GM21360 (cell line): ENCODE measurements around the gene EFCAB12.
A peak's percentile ranks its signal among the peaks of the same experiment; 100 is the strongest.
"Not testable (repeated sequence)": the region's sequence is repeated elsewhere in the genome, so short reads cannot be mapped to it uniquely, and the experiment has no call there.

Source experiments
- ATAC-seq: cut with Tn5 transposase; IDR thresholded peaks from one replicate; pipeline ENCODE4 v1.9.1; 2021; ENCODE audit warnings: mild to moderate bottlenecking, moderate library complexity; ENCODE audit not compliant: unreplicated experiment

Gene EFCAB12

DNA sequence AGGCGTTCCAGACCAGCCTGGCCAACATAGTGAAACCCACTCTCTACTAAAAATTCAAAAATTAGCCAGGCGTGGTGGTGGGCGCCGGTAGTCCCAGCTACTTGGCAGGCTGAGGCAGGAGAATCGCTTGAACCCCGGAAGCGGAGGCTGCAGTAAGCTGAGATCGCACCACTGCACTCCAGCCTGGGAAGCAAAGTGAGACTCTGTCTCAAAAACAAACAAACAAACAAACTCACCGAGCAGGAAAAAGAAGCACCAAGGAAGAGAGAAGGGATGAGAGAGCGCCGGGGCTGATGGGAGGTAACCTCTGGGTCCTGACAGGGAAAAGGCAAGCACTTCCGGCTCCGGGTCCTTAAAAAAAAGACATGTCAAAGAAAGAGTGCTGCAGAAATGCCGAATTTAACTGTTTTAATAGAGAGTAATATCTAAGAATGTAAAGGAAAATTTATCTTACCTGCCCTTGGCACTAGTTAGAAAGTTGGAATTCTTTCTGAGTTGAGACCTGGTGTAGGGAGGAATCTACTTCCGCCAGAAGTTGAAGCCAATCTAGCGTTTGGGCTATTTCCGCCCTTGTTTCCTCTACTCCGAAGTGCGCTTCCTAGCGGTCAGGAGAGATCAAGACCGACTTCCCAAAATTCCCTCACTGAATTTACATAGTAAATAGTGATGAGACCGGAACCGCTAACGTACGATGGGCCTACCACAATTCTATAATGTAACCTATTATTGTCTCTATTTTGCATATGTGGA is 29.1 kb downstream of the EFCAB12 start:
- peak; percentile 69 for ATAC-seq

DNA sequence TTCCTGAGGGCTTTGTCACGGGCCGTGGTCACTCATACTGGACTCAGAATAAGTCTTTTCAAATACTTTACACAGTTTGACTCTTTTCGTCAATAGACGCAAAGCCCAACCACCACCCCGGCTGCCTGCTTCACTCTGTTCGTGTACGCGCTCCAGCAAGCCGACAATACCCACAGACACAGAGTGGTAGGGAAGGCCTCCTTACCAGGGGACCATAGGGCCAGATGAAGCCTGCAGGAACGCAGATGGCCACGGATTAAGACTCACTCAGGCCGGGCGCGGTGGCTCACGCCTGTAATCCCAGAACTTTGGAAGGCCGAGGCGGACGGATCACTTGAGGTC is 29.7 kb downstream of the EFCAB12 start:
- no peak for ATAC-seq

GRCh38 chr3:129393760-129394564 is 34.5 kb downstream of the EFCAB12 start:
- not testable (repeated sequence) for ATAC-seq

DNA sequence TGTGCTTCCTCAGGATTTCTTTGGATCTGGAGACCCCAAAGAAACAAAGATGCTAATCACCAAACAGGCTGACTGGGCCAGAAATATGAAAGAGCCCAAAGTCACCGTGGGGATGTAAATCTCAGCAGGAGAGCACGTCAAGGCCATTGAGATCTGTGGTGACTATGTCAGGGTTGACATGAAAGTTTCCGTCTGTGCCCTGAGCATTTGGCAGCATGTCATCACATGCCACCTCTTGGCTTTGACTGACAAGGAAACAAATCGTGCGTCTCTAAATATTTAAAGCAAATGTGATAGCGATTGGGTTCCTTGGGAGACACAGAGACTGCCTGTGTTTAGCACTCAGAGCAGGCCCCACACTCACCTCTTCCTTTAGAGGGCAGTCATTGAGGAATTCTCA is 35.2 kb downstream of the EFCAB12 start:
- ATAC-seq = no peak

DNA sequence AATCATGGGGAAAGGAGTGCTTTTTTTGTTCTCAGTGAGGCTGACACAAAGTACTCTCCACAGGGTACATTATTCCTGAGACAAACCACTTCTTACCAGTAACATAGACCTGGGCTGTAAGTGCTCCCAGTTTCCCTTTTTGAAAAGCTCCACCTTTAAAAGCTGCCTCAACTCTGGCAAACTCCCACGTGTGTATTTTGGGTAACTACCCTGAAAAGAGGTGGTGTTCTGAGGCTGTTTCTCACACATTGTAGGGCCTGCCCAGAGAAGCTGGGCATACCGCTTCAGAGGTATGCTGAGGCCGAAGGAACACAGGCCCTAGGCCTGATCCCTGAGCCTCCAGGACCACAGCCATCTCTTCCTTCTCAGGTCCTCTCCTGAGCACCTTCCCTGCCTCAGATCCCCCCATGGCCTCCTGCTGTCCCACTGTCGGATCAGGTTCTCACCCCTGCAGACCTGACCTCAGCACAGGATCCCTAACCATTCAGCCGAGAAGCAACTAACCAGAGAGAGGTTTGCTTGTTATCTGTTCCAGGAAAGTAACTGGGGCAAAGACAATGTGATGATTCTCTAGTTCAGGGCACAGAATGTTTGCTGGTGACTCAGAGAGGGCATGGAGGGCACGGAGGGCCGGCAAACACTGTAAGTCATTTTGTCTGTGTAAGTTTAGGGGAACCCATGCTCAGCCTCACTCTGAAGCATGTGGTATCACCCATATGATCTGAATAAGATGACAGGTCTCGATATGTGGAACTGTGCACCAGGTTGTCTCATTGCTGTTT is 36.1 kb downstream of the EFCAB12 start:
- not testable (repeated sequence) for ATAC-seq

DNA sequence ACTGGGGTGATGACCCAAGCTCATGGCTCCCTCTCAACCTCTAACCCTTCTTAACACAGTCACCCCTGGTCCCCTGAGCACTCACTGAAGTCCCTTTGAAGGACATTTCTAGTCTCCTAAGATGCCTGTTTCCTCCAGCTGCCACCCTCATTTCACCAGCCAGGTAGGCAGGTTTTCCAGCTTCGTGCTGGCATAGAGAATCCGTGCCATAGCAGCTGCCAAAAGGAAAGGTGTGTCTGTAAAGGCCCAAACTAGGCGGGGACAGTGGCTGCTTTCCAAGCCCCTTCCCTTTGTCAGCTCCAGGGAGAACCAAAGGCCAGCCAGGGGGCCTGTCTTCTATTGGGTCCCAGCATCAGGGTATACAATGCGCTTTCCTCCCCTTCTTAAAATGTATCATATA is 36.9 kb downstream of the EFCAB12 start:
- not testable (repeated sequence) for ATAC-seq

DNA sequence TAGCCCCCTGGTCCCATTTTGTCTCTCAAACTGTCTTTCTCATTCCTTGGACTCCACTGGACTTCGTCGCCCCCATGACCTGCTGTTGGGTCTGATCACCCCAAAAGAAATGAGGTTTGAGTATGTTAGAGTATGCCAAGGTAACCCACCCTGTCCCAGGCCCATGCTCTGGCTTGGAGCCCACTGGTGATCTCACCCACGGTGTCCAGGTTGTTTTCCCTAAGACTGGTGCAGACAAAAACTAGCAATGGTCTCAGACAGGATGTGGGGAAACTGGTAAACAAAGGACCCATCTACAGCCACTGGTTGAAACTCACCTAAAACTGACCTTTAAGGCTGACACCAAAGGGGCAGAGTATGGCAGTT is 38.9 kb downstream of the EFCAB12 start:
- ATAC-seq = no peak

- ATAC-seq = not testable (repeated sequence)
These were observed 39.5 kb downstream of the EFCAB12 start for GRCh38 chr3:129388791-129389571.

DNA sequence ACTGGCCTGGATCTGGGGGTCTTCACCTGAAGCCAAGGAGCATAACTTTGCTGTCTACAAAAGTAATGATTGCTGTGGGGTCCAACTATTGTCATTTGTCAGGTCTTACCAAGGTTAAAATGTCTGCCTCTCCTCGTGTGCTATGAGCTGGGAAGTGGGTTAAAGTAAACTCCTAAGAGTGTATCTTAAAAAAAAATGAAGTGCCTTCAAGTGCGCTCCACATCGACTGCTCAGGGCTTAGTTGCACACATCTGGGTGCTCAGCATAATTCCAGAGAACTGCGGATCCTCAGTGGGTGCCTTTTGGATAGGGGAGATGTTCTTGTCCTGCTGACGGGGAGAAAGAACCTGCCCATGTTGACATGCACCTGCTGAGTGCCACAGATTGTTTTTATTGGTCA is 40.9 kb downstream of the EFCAB12 start:
- no peak for ATAC-seq

DNA sequence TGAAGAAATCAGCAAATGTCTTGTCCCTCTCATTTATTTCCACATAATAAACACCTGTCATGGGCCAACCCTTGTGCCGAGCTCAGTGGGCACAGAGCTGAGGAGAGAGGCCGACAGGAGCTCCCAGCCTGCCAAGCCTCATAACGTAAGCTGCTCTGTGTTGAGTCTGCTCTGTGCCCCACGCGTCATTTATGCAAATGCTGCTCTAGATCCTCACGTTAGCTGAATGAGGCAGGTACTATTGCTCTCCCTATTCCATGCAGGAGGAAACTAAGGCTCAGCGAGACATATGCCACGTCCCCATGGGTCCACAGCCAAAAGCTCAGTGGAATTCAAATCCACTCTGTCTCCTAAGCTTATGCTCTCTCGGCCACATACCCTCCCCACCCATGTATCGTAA is 41.5 kb downstream of the EFCAB12 start:
- ATAC-seq = no peak

GRCh38 chr3:129385507-129385906 is 42.9 kb downstream of the EFCAB12 start:
- not testable (repeated sequence) for ATAC-seq

- ATAC-seq = no peak
These were observed 43.7 kb downstream of the EFCAB12 start for GRCh38 chr3:129384594-129385323.

DNA sequence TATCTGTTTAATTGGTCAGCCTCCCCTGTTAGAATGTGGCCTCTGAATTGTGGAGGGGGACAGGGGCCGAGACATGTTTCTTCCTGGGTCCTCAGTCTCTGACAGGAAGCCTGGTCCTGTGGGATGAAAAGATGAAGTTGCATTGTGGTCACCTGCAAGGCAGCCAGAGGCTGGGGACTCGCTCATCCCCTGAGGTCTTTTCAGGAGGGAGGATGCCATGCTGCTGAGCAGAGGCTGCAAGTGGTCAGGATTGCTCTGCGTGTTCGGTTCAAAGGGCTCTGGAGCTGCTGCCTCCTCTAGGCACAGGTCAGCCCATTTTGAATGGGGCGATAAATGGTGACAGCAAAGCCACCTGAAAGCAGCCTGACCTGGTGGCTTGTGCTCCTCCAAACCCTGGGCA is 44.3 kb downstream of the EFCAB12 start:
- ATAC-seq = not testable (repeated sequence)

DNA sequence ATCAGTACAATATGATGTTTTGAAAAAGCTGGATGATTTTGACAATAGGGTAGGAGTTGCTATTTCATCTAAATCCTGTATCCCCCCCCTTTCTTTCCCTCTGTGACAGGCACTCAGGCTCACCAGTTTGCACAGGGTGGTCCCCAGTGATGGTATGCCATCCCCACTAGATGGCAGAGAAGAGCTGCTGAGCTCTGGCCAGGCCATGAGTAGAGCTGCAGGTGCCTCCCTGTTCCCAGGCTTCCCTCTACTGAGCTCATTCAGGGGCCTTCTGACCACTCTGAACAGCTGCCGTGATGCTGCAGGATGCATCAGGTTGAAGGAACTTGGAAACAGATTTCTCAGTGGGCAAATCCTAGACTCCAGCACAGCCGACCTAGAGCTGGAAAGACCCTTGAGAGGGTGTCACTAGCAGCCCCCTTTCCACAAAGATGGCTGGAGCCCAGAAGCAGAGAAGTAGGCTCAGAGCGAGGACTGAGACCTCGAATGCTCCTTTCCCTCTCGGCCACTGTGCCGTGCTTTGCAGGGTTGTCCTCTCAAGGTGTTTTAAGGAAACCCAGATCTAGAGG is 45.1 kb downstream of the EFCAB12 start:
- no peak for ATAC-seq

DNA sequence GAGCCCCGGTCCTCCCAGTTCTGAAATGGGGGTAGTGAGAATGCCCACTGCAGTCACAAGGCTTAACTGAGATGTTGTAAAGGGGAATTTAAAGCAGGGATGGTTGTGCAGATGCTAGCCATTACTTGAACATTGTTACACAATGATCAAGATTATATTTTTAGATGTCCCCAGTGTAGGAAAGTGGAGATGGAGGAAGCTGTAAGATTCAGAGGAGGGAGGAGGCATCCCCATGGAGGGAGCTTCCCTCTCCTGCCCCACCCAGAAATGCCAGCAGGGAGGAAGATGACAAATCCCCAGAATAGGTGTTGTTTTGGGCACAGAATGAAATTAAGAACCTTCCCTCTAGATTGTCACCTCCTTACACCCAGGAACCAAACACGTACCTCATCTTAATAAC is 46.1 kb downstream of the EFCAB12 start:
- no peak for ATAC-seq

GRCh38 chr3:129379582-129380358 is 48.7 kb downstream of the EFCAB12 start:
- no peak for ATAC-seq

- ATAC-seq = no peak
These were observed 49.5 kb downstream of the EFCAB12 start for GRCh38 chr3:129378949-129379348.

- ATAC-seq = no peak
These were observed 50.8 kb downstream of the EFCAB12 start for GRCh38 chr3:129377615-129378014.

DNA sequence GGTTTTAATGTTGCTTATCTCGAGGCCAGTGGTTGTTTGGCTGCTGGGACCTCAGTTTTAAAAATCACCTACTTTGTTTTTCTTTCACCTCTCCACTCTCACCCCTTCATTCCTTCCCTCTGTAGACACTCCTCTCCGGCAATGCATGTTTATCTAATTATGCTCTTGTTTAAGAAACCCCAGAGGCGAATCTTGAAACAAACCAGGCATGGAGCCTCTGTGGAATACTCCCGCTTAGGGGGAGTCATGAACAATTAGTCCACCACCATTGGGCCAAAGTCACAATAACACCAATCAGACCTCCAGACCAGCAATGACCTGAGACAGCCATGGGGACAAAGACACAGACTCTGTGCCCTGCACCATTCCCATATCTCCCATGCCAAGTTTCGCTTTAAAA is 53.3 kb downstream of the EFCAB12 start:
- ATAC-seq = no peak
